NCI-H1436 treated with DMSO at 0.1 percent for 48 hours (cell line): ENCODE measurements around the gene GNB1L.
"Not testable (repeated sequence)": the region's sequence is repeated elsewhere in the genome, so short reads cannot be mapped to it uniquely, and the experiment has no call there.

Experiments
- DNase-seq: peaks from one replicate; lab custom pipeline; 2025; lab: John Stamatoyannopoulos, UW

Gene GNB1L

GRCh38 chr22:19888131-19888746 lies 33.6 kb upstream of the GNB1L start:
- DNase-seq: no peak

- no peak for DNase-seq
These were observed 32.7 kb upstream of the GNB1L start for GRCh38 chr22:19887256-19887985.

- no peak for DNase-seq
These were observed 32.1 kb upstream of the GNB1L start for GRCh38 chr22:19886605-19887255.

GRCh38 chr22:19885841-19886592 lies 31.3 kb upstream of the GNB1L start:
- DNase-seq: no peak

- no peak for DNase-seq
These were observed 30.5 kb upstream of the GNB1L start for GRCh38 chr22:19884954-19885751.

- DNase-seq: no peak
These were observed 29.7 kb upstream of the GNB1L start for GRCh38 chr22:19884161-19884953.

GRCh38 chr22:19883446-19883845 lies 28.8 kb upstream of the GNB1L start:
- DNase-seq: not testable (repeated sequence)

- DNase-seq: no peak
These were observed 28.0 kb upstream of the GNB1L start for GRCh38 chr22:19882446-19883381.

- no peak for DNase-seq
These were observed 26.3 kb upstream of the GNB1L start for GRCh38 chr22:19880786-19881569.

- no peak for DNase-seq
These were observed 25.5 kb upstream of the GNB1L start for GRCh38 chr22:19879992-19880785.

GRCh38 chr22:19879643-19879991 lies 24.9 kb upstream of the GNB1L start:
- no peak for DNase-seq

- no peak for DNase-seq
These were observed 24.5 kb upstream of the GNB1L start for GRCh38 chr22:19879246-19879570.

- no peak for DNase-seq
These were observed 24.0 kb upstream of the GNB1L start for GRCh38 chr22:19878461-19879245.

GRCh38 chr22:19877626-19878339 lies 23.1 kb upstream of the GNB1L start:
- DNase-seq: no peak

- no peak for DNase-seq
These were observed 22.4 kb upstream of the GNB1L start for GRCh38 chr22:19876941-19877625.

GRCh38 chr22:19876314-19876940 lies 21.8 kb upstream of the GNB1L start:
- no peak for DNase-seq
